Measurements from ENCODE around the gene PLA2G12A. TPM values are rescaled to one million over a fixed set of nuclear protein-coding genes. Genes with fewer than 3 reads are reported as not detected.

The PLA2G12A gene
- total RNA-seq (10 to 100 TPM in 1 of 2 experiments, 1 to 10 TPM in 1; 9.6 to 10.5 TPM), total RNA-seq (8.1 to 25.2 (median 15.0) reads per million in 172 experiments)
- 14.2 TPM for polyA plus RNA-seq (2013, experiment 1 of 2)
- 19.6 TPM for polyA plus RNA-seq (2013, experiment 2 of 2)

DNA sequence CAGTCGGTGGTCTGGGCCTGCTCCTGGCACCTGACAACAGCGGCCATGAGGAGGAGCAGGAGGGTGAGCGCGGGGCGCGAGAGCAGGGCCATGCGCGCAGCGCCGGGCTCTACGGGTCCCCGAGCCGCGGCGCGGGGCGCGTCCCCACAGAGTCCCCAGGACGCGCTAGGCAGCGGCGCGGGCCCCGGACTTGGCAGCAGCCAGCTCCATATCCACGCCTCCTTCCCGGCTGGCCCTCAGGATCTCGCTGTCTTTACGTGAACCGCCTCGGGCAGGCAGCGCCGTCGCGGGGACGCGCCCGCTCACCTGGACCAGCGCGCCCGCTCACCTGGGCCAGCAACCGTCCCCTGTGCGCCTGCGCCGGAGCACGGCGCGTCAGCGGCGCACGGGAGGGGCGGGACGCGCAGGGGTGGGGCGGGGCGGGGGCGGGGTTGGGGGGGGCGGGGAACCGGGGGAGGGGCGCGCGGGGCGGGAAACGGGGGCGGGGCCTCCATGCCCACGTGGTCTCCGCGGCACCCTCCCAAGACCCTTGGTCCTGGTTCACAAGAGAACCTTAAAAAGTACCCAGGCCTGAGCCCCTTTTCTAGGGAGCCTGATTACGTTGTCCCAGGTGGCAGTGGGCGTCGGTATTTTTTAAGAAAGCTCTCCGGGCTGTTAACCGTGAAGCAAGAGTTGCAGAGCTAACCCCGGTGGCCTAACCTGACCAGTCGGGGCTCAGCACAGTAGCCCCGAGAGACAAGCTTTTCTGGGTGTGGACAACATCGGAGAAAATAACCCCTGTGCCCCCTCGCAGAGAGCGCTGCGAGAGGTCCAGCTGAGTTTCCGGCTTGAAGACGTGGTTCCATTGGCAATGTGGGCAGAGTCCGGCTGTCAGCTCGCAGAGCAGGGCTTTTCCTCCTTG lies at the start of gene PLA2G12A:
Gene PLA2G12A (minus strand): TSS at position 353 of the 901 bp plus-strand sequence. CDS start 261 bp downstream, at position 92.
- Mint-ChIP-seq H3K9me3 (no peaks in the 10 kb centered on the region), H3K36me3 (ENCODE audit: low read depth) (peaks cover 15% of the 10 kb centered on the region), H3K4me1 (ENCODE audit: low read depth) (peaks cover 33% of the 10 kb centered on the region), H3K27ac (peak within 1 kb of the TSS; percentile 89), H3K4me3 (peak within 1 kb of the TSS; percentile 92), H3K27me3 (no peaks in the 10 kb centered on the region)
- intact Hi-C loops (cut with DNase I, micrococcal nuclease): loop anchor here (1.0 to 10.0 kb wide), 4 partner anchors 85 to 1105 kb away; partner anchors contain the start of genes GAR1 (in 1 of the 2), MCUB (in 1 of the 2) and RPL34 (in 1 of the 2)
- TF ChIP-seq, protein P1, sequence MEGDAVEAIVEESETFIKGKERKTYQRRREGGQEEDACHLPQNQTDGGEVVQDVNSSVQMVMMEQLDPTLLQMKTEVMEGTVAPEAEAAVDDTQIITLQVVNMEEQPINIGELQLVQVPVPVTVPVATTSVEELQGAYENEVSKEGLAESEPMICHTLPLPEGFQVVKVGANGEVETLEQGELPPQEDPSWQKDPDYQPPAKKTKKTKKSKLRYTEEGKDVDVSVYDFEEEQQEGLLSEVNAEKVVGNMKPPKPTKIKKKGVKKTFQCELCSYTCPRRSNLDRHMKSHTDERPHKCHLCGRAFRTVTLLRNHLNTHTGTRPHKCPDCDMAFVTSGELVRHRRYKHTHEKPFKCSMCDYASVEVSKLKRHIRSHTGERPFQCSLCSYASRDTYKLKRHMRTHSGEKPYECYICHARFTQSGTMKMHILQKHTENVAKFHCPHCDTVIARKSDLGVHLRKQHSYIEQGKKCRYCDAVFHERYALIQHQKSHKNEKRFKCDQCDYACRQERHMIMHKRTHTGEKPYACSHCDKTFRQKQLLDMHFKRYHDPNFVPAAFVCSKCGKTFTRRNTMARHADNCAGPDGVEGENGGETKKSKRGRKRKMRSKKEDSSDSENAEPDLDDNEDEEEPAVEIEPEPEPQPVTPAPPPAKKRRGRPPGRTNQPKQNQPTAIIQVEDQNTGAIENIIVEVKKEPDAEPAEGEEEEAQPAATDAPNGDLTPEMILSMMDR (IDR thresholded peaks at IDR 0.05): no peak
- peak; percentile 66 to 93 (median 80) for DNase-seq
- Histone ChIP-seq H3K27ac (ENCODE audit: low read depth in 1 of 2, low read length in 2 of 2) (peak within 1 kb of the TSS; percentile 35 to 38), H3K4me1 (ENCODE audit: insufficient read depth, low read length) (peaks cover 16% of the 10 kb centered on the region), H3K9me3 (ENCODE audit: control insufficient read depth in 1 of 2, insufficient read depth in 1 of 2, low read length in 2 of 2) (no peaks in the 10 kb centered on the region), H3K36me3 (ENCODE audit: insufficient read depth, low read length) (peaks cover 6% of the 10 kb centered on the region), H3K27me3 (ENCODE audit: control insufficient read depth in 1 of 2, insufficient read depth in 2 of 2, low read length in 2 of 2) (no peaks in the 10 kb centered on the region), H3K4me3 (ENCODE audit: low read length) (peak within 1 kb of the TSS; percentile 93)
- CTCF ChIA-PET: interaction anchor here (2.6 to 3.2 kb wide), 2 partner anchors 27 to 297 kb away, joined by 10 to 13 read pairs; partner anchors contain the start of genes CASP6 and SEC24B
- ATAC-seq (ENCODE audit: poor library complexity): peak; percentile 89
- POLR2A ChIA-PET: interaction anchor here (0.6 to 2.1 kb wide), 15 partner anchors 21 to 1110 kb away, joined by 3 to 9 read pairs (median 4); partner anchors contain the start of genes CASP6, MCUB, RPL34 and SEC24B

DNA sequence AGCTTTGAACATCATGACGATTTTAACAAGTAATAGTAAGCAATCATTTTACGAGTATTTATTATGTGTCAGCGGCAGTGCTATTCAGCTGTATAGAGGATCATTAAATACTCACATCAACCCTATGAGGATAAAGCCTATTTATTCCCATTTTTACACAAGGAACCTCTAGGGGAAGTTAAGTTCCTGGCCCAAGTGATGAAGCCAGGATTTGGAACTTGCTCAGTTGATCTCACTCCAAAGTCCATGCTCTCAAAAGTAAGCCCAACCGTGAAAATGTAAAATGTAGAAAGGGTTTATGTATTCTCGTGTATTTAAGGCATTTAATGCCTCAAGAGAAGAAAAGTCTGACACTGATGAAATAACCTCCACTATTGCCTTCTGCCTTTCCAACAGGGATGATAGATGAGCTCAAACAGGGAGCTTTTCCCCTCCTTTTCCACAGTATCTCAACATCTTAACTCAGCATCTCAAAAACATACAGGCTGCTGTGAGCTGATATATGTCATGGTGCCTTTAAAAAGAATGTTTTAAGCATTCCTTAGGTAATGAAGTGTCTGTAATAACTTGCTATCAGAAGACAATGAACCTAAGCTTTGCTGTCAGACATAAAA lies 35.0 kb upstream of the PLA2G12A start:
- Histone ChIP-seq H3K27ac (ENCODE audit: low read depth in 1 of 2, low read length in 2 of 2) (no peak overlapping the region), H3K4me3 (ENCODE audit: low read length) (no peak overlapping the region), H3K36me3 (ENCODE audit: insufficient read depth, low read length) (no peaks in the 10 kb centered on the region), H3K9me3 (ENCODE audit: control insufficient read depth in 1 of 2, insufficient read depth in 1 of 2, low read length in 2 of 2) (no peaks in the 10 kb centered on the region), H3K27me3 (ENCODE audit: control insufficient read depth in 1 of 2, insufficient read depth in 2 of 2, low read length in 2 of 2) (no peaks in the 10 kb centered on the region), H3K4me1 (ENCODE audit: insufficient read depth, low read length) (no peaks in the 10 kb centered on the region)
- Mint-ChIP-seq H3K9me3 (no peaks in the 10 kb centered on the region), H3K36me3 (ENCODE audit: low read depth) (no peaks in the 10 kb centered on the region), H3K4me3 (no peak overlapping the region), H3K27ac (no peak overlapping the region), H3K27me3 (peaks cover 38% of the 10 kb centered on the region), H3K4me1 (ENCODE audit: low read depth) (no peaks in the 10 kb centered on the region)
- intact Hi-C loops (cut with DNase I, micrococcal nuclease): no loop called here
- no peak for DNase-seq
- TF ChIP-seq, protein P1 (IDR thresholded peaks at IDR 0.05): no peak
- ChIA-PET CTCF (no interaction called here), POLR2A (no interaction called here)
- no peak for ATAC-seq (ENCODE audit: poor library complexity)

DNA sequence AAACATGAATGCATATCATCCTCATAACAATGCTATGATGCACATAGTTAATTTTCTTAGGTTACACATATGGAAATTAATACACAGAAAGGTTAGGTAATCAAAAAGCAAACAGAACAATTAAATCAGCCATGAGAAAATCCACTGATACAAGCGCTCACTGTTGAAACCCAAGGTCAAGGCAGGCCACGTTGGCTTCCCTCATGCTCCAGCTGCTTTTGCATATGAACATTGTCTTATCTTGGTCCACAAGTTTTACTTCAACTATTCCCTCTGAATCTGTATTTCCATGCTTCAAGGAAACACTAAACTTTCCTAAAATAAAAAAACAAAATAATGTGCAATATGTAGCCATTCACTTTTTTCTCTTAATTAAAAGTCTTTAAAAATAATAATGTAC lies 34.5 kb upstream of the PLA2G12A start:
- H3K27me3 ChIP-seq (ENCODE audit: control insufficient read depth in 1 of 2, insufficient read depth in 2 of 2, low read length in 2 of 2): no peaks in the 10 kb centered on the region
- no peak overlapping the region for H3K27ac Mint-ChIP-seq
- TF ChIP-seq, protein P1 (IDR thresholded peaks at IDR 0.05): no peak
- peaks cover 34% of the 10 kb centered on the region for H3K27me3 Mint-ChIP-seq
- H3K36me3 Mint-ChIP-seq (ENCODE audit: low read depth): no peaks in the 10 kb centered on the region
- ChIA-PET CTCF (no interaction called here), POLR2A (no interaction called here)
- H3K4me3 ChIP-seq (ENCODE audit: low read length): no peak overlapping the region
- H3K4me1 ChIP-seq (ENCODE audit: insufficient read depth, low read length): no peaks in the 10 kb centered on the region
- DNase-seq (no peak), ATAC-seq (ENCODE audit: poor library complexity) (no peak)
- no peak overlapping the region for H3K27ac ChIP-seq (ENCODE audit: low read depth in 1 of 2, low read length in 2 of 2)
- no peaks in the 10 kb centered on the region for H3K9me3 Mint-ChIP-seq
- no peaks in the 10 kb centered on the region for H3K9me3 ChIP-seq (ENCODE audit: control insufficient read depth in 1 of 2, insufficient read depth in 1 of 2, low read length in 2 of 2)
- intact Hi-C loops (cut with DNase I, micrococcal nuclease): no loop called here
- H3K4me1 Mint-ChIP-seq (ENCODE audit: low read depth): no peaks in the 10 kb centered on the region
- no peaks in the 10 kb centered on the region for H3K36me3 ChIP-seq (ENCODE audit: insufficient read depth, low read length)
- H3K4me3 Mint-ChIP-seq: no peak overlapping the region

Data from CD4-positive, alpha-beta T cell (primary cell).